Memory B cell (primary cell): Measurements from ENCODE around the gene RAI1.

ENCODE experiments used
- ATAC-seq: fragments of 150-1000 bp; cut with Tn5 transposase; 2 replicates; pipeline ENCODE4 v1.10.0; 2021; ENCODE audit warnings: low read depth, mild to moderate bottlenecking, moderate library complexity
- DNase-seq, 2 donors: peaks; one replicate each; pipeline ENCODE4 v3.0.0; 2022; ENCODE audit warnings: low spot score in 2 of 2
- H3K27ac Mint-ChIP-seq: one replicate; pipeline ENCODE4 v1.8.0; 2022; ENCODE audit warnings: mild to moderate bottlenecking, moderate library complexity, mixed read lengths
- H3K27me3 Mint-ChIP-seq: one replicate; pipeline ENCODE4 v1.8.0; 2022; ENCODE audit warnings: mixed read lengths
- H3K36me3 Mint-ChIP-seq: one replicate; pipeline ENCODE4 v1.8.0; 2022; ENCODE audit warnings: mild to moderate bottlenecking, mixed read lengths
- H3K4me1 Mint-ChIP-seq: one replicate; pipeline ENCODE4 v1.8.0; 2022; ENCODE audit warnings: mixed read lengths
- H3K4me3 Mint-ChIP-seq: one replicate; pipeline ENCODE4 v1.8.0; 2022; ENCODE audit warnings: mild to moderate bottlenecking, moderate library complexity, mixed read lengths
- H3K9me3 Mint-ChIP-seq: one replicate; pipeline ENCODE4 v1.8.0; 2022; ENCODE audit warnings: mixed read lengths

RAI1 gene

DNA sequence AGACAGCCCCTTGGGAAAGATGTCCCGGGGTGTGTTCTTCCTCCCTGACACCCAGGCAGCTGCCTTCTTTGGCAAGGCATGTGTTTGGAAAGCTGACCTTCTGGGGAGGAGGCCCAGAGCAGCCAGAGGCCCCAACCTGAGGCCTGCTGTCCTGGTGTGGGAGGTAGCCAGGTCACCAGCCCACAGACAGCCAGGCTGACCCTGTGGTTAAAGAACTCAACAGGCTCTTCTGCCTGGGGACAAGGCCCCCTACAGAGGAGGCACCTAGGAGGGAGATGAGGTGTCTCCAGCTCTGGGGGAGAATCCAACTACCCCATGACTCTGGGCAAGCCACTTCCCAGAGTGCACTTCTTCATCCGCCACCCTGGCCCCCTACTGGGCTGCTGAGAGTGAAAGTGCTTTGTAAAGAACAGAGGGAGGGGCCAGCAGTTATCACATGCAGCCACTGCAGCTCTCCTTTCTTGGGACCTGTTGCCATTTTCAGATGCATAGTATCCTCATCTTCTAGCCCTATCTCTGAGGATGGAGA lies 168.7 kb downstream of the RAI1 start:
- Mint-ChIP-seq H3K9me3 (no peaks in the 10 kb centered on the region), H3K27ac (no peak overlapping the region), H3K4me1 (peaks cover 2% of the 10 kb centered on the region), H3K4me3 (no peak overlapping the region), H3K27me3 (no peaks in the 10 kb centered on the region), H3K36me3 (no peaks in the 10 kb centered on the region)
- DNase-seq: peak in 1 of 2 donors; percentile 38
- peak; percentile 97 for ATAC-seq

DNA sequence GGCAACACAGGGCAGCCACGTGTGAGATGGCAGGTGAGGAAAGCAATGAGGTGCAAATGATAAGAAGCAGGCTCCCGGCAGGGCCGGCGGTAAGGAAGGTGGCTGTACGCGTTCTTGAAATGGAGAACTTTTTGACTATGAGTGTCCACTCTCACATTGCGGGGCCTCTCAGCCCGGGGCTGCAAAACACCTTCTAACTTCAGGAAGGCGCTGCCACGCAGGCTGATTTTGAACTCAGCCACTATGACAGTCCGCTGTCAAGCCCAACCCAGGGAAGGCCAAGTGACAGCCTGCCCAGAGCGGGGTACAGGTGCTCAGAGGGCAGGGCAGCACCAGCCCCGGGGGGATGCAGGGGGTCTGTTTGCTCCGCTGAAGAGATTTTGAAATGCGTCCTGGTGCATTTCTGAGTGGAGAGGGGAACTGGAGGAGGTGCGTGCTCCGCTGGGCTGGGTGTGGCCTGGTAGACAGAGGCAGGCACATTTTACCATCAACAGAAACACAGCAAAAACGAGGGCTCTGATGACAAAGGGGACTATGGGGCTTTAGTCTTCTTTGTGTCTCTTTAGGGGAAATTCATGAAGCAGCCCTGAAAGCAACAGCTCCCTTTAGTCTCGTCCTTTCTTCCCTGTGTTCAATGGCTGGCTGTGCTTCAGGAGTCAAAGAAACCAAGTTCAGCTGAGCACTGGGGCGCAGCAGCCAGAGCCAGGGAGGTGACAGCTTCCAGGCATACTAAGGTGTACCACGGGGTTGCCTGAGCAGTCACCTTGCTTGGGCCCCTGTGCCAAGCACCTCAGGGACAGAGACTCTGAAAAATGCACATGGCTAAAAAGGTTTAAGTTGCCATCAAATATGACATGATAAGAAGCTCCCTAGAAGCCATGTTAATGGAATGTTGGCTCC lies 170.1 kb downstream of the RAI1 start:
- Mint-ChIP-seq H3K4me3 (no peak overlapping the region), H3K27ac (no peak overlapping the region), H3K36me3 (no peaks in the 10 kb centered on the region), H3K9me3 (no peaks in the 10 kb centered on the region), H3K4me1 (peaks cover 2% of the 10 kb centered on the region), H3K27me3 (no peaks in the 10 kb centered on the region)
- ATAC-seq (no peak), DNase-seq (no peak)

DNA sequence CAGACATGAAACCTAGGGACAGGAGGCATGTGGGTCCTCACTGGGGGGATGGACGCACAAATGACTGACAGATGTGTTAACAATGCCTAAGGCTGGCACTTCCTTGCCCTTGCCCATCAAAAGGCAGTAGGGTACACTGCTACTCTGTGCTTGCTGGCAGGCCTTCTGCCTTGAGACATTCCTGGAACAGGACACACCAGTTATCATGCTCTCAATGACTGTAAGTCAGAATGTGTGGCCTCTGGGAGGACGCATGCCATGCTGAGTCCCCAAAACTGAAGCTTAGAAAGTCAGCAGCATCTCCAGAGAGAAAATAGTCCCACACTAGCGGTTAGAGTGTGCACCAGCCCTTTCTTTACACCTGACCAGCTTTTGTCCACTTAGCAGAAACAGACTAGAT lies 171.7 kb downstream of the RAI1 start:
- no peak overlapping the region for H3K27ac Mint-ChIP-seq
- no peak for ATAC-seq
- no peaks in the 10 kb centered on the region for H3K9me3 Mint-ChIP-seq
- no peaks in the 10 kb centered on the region for H3K36me3 Mint-ChIP-seq
- no peak for DNase-seq
- no peak overlapping the region for H3K4me3 Mint-ChIP-seq
- no peaks in the 10 kb centered on the region for H3K27me3 Mint-ChIP-seq
- peaks cover 2% of the 10 kb centered on the region for H3K4me1 Mint-ChIP-seq

DNA sequence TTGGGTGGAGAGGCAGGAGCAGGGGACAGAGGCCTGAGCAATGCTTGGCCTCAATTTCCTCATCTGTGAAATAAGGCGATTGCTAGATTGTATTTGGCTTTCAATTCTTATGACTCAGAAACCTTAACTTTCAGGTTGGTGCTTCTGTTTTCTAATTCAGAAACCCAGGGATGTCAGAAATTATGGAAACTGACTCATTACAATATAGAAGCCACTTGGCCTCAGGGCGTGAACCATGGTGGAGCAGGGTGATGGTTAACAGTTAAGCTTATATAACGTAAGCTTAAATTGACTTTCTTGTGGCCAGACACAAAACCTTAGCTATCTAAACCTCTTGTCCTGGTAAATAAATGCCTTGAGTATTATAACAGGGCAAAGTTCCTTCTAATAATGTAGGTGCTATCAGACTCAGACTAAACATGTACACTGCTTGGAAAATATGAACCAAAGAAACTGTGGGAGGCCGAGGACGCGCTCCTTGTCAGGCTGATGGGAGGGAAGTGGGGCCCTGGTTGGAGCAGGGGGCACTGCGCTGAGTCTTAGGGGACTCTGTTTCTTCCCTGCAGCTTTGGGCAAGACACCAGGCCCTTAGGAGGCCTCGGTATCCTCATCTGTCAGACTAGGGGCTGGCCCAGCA lies 172.7 kb downstream of the RAI1 start:
- H3K4me1 Mint-ChIP-seq: peaks cover 2% of the 10 kb centered on the region
- ATAC-seq (no peak), DNase-seq (no peak)
- no peaks in the 10 kb centered on the region for H3K9me3 Mint-ChIP-seq
- H3K4me3 Mint-ChIP-seq: no peak overlapping the region
- no peaks in the 10 kb centered on the region for H3K36me3 Mint-ChIP-seq
- no peaks in the 10 kb centered on the region for H3K27me3 Mint-ChIP-seq
- no peak overlapping the region for H3K27ac Mint-ChIP-seq

DNA sequence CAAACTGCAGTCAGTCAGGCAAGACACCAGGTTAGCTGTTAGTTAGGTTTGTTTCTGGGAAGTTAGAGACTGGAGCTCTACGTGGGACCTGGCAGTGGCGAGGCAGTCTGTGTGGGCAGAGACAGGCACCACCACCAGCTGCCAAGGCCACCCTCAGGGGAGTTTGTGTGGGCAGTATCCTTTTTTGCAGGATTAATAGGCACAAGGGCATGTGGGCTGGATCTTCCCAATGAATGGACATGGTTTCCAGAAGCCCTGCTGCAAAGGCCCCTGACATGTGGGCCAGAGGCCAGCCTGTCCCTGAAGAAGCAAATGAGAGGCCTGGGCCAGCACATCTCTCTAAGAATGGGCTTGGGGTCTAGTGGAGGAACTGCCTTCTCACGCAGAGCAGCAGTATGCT lies 174.7 kb downstream of the RAI1 start:
- DNase-seq: no peak
- no peaks in the 10 kb centered on the region for H3K4me1 Mint-ChIP-seq
- H3K9me3 Mint-ChIP-seq: no peaks in the 10 kb centered on the region

DNA sequence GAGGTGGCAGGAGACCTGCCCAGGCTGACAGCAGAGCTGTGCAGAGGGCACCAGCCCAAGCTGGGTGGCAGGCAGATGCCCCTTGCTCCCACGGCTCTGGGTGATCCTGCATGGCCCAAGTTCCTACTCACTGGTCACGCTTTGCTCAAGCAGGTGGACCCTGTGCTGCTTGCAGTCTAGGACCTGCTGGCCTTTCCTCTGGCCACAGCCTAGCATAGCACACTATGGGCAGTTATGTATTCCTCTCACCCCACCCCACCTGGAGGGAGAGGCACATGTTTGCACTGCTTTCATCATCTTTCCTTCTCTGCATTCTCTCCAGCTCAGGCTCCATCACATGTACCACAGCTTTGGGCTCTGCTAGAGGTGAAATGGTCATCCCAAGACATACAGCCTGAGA lies 175.1 kb downstream of the RAI1 start:
- Mint-ChIP-seq H3K27ac (no peak overlapping the region), H3K4me3 (no peak overlapping the region), H3K27me3 (no peaks in the 10 kb centered on the region), H3K36me3 (no peaks in the 10 kb centered on the region), H3K9me3 (no peaks in the 10 kb centered on the region), H3K4me1 (no peaks in the 10 kb centered on the region)
- no peak for DNase-seq
- ATAC-seq: no peak

More for the DNA sequence above, 174.7 kb downstream of the RAI1 start:
- Mint-ChIP-seq H3K36me3 (no peaks in the 10 kb centered on the region), H3K4me3 (no peak overlapping the region), H3K27ac (no peak overlapping the region), H3K27me3 (no peaks in the 10 kb centered on the region)
- ATAC-seq: no peak

DNA sequence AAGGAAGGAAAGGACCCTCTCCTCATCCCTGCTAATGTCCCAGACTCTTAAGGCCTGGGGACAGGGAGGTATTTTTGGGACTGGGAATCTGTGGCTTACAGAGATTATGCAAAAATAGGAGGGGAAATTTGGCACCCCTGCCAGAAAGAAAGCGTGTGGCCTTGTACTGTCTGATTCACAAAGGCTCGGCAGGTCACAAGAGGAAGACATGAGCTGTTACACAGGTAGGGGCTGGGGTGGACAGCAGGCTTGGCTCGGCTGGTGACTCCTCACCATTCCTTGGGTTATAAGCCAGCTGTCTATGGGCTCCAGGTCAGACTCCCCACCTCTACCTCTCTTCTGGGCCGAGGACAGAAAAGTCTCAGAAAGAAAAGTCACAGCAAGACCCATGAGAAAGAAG lies 176.2 kb downstream of the RAI1 start:
- no peaks in the 10 kb centered on the region for H3K4me1 Mint-ChIP-seq
- DNase-seq (no peak), ATAC-seq (no peak)
- no peaks in the 10 kb centered on the region for H3K9me3 Mint-ChIP-seq
- H3K27ac Mint-ChIP-seq: no peak overlapping the region
- H3K36me3 Mint-ChIP-seq: no peaks in the 10 kb centered on the region
- no peaks in the 10 kb centered on the region for H3K27me3 Mint-ChIP-seq
- H3K4me3 Mint-ChIP-seq: no peak overlapping the region

DNA sequence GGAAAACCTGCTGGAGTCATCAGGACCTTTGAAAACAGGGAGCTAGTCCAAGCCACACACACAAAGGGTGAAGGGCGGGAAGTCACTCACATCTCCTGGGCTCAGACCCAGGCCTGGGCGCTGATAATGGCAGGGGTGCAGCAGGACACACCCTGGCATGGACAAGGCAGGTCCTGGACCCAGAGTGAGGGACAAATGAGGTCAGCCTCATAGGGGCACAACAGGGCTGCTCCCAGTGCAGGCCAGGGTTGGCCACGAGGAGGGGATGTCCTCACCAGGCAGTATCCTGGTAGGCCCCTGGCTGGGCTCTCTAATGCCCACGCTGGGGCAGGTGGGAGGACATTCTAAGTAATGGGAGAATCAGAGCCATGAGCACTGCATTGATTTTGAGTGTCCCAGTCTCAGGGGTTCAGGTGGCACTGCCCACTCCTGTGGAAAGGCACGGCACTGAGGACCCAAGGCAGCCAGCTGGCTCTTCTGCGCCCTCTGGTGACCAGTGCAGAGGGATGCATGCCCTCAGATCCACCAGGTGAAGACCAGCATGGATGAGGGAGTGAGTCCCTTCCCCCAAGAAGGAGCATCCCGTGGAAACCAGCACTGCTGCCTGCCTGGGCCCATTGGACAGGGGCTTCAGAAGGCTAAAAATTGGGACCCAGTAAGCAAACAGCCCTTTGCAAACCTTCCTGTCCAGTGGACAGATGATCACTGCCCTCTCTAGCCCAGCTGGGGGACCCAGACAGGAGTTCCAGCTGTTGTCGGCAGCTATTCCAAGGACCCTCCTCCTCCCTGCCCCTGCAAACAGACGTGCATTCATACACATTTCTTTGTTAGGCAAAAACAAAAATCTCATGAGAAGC lies 178.9 kb downstream of the RAI1 start:
- H3K4me1 Mint-ChIP-seq: no peaks in the 10 kb centered on the region
- no peaks in the 10 kb centered on the region for H3K27me3 Mint-ChIP-seq
- DNase-seq (peak; percentile 71 to 79), ATAC-seq (peak; percentile 98)
- H3K9me3 Mint-ChIP-seq: no peaks in the 10 kb centered on the region
- no peaks in the 10 kb centered on the region for H3K36me3 Mint-ChIP-seq
- H3K4me3 Mint-ChIP-seq: no peak overlapping the region
- H3K27ac Mint-ChIP-seq: no peak overlapping the region

DNA sequence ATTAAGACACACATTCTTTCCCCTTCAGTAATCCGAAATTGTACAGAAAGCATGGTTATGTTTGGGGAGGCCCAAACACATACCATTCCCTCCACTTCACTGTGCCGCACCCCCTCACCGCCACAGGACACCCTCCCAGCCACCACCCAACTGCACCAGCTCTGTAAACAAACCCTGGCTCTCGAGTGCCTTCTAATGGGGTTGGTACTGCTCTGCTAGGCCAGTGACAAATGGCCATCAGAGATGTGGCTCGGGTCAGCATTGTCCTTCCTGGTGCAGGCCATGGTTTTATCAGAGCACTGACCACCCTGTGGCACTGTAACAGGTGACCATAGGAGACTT lies 179.5 kb downstream of the RAI1 start:
- Mint-ChIP-seq H3K27me3 (no peaks in the 10 kb centered on the region), H3K27ac (no peak overlapping the region), H3K36me3 (no peaks in the 10 kb centered on the region), H3K9me3 (no peaks in the 10 kb centered on the region), H3K4me1 (no peaks in the 10 kb centered on the region), H3K4me3 (no peak overlapping the region)
- DNase-seq: no peak
- ATAC-seq: no peak
